GM19455 (cell line): Measurements from ENCODE around the gene MSLN.
"Not testable (repeated sequence)": the region's sequence is repeated elsewhere in the genome, so short reads cannot be mapped to it uniquely, and the experiment has no call there.

Experiments used
- ATAC-seq: cut with Tn5 transposase; IDR thresholded peaks from one replicate; pipeline ENCODE4 v1.9.1; 2021; ENCODE audit not compliant: unreplicated experiment

MSLN gene

GRCh38 chr16:734208-734980, 26.1 kb upstream of the MSLN start:
- ATAC-seq = no peak

DNA sequence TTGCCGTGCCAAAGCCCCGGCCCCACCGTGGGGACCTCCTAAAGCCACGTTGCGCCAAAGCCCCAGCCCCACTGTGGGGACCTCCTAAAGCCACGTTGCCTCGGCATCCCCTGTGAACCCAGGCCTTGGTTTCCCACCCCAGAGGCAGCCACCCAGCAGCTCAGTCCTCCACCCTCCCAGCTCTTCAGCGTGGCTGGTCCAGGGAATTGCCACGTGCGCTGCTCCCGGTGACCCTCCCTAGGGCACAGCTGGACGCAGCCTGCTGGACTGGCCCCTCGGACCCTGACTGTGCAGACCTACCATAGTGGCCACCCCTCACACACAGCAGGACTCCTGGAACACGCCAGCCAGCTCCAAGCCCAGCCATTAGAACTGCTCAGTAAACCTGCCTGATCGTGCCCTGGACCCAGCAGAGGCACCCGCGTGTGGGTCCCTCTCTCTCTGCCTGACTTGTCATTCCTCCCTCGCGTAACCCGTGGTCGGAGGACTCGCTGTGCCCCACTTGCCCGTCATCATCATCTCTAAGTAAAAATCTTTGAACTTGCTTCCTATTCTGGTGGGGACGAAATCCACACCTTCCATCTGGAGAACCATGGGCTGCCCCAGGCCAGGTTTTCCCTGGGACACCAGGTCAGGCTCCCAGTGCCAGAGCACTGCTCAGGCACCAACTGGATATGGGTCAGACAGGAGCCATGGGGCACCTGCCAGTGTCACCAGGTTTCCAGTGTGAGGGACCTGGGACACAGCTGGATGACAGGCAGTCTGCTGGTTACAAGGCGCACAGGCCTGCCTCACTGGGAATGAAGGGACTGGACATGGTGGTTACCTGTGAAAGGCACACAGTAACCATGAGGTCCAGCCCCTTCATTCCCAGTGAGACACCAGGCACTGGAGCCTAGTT, 25.3 kb upstream of the MSLN start:
- ATAC-seq = no peak

DNA sequence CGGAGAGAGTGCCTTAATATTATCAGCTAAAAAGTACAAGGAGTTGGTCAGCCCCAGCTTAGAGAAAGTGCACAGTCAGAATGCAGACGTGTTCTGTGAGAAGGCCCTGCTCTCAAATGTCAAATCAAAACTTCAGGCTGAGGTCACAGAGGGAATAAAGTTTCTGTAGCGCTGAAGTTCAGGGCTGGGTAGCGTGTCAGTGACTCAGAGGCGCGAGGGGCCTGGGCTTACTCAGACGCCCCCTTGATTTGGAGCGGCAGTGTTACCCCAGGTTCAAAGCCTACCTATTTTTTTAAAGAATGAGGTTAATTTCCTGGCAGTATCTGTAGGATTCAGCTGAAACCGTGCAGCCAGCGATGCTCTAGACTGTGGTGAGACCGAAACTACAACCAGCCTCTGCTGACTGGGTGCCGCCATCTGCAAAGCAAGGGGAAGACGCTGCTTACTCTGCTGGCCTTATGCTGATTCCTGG, 24.5 kb upstream of the MSLN start:
- ATAC-seq = no peak

DNA sequence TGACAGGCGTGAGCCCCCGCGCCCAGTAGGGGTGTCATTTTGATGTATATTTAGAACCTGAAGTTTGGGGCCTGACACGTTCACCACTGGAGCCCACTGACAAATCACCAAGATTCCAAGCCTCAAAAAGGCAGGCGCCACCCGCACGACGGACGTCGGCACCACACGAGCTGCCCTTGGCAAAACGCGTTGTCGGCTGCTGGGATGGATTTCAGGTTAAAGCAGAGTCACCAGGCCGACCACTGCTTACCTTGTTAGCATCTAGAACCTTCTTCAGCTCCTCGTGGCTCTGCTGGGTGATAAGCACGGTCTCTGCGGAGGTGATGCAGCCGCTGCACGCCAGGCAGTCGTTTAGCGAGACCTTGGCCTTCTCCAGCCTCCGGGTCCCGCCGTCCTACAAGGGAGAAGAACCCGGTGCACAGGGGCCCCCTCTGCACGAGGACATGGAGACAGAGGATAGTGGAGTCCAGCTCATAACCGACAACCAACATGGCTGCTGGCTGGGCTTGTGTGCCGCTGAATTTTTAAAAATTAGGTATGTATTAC, 23.5 kb upstream of the MSLN start:
- no peak for ATAC-seq

DNA sequence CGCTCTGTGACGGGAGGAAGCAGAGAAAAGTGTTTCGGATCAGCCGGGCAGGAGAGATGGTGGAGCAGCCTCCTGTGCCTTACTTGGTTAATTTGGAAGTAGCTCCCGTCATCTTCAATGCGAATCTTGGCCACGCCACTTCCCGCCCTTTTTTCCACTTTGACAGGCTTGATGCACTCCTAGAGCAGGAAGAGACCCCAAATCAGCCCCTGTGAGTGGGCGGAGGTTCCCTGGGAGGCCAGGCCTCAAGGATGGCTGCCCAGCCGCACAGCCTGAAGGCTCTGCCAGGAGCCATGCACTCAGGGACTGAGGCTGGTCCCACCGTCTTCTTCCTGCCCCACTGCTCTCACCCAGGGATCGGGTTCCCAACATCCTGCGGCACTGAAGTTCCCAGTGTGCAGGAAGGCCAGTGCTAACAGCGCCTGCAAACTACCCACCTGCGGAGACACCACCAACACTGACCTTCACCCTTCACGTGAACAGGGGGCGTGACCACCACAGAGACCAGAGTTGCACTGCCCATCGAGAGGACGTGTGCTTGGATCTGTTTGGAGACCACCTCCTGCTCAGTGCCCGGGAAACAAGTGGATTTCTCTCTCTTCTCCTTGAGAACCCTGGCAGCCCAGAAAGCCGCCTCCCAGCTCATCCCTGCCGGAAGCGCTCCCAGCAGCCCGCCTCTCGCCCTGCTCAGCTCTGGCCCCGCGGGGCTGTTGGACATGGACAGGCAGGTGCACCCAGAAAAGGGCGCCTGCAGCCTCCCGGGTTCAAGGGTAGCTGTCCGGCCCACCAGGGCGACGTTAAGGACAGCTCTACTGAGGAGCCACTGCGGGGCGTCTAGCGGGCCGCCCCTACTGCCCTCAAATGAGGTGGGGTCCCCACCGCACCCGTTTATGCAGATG, 20.7 kb upstream of the MSLN start:
- no peak for ATAC-seq

- ATAC-seq = peak; percentile 21
Observed at GRCh38 chr16:740459-740763, 20.1 kb upstream of the MSLN start.

- ATAC-seq = peak; percentile 63
Observed at GRCh38 chr16:740764-741505, 19.6 kb upstream of the MSLN start, which contains the start of gene CIAO3. Gene CIAO3 (minus strand): TSS chr16:740997. CDS start chr16:740985, 12 bp downstream.

DNA sequence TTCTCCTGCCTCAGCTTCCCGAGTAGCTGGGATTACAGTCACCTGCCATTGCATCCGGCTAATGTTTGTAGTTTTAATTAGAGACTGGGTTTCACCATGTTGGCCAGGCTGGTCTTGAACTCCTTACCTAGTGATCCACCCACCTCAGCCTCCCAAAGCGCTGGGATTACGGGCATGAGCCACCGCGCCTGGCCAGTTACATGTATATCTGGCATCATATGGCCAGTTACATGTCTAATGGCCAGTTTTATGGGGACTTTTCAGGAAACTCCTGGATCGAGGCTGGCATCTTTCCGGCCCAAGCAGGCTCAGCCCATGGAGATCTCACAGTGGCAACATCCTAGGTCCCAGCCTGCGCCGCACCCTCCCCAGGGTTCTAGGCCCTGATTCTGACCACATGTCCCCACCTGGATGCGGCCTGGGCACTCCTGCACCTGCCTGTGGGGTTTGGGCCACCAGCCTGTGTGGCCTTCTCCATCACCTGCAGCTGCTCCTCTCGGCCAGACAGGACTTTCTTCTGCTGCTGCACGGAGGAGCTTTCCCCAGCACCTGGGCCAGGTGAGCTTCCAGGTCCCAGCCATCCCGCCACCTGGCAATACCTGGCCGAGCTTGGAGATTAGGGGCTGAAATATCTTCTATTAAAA, 18.4 kb upstream of the MSLN start:
- ATAC-seq = no peak

- not testable (repeated sequence) for ATAC-seq
Observed at GRCh38 chr16:742894-743293, 17.6 kb upstream of the MSLN start.

DNA sequence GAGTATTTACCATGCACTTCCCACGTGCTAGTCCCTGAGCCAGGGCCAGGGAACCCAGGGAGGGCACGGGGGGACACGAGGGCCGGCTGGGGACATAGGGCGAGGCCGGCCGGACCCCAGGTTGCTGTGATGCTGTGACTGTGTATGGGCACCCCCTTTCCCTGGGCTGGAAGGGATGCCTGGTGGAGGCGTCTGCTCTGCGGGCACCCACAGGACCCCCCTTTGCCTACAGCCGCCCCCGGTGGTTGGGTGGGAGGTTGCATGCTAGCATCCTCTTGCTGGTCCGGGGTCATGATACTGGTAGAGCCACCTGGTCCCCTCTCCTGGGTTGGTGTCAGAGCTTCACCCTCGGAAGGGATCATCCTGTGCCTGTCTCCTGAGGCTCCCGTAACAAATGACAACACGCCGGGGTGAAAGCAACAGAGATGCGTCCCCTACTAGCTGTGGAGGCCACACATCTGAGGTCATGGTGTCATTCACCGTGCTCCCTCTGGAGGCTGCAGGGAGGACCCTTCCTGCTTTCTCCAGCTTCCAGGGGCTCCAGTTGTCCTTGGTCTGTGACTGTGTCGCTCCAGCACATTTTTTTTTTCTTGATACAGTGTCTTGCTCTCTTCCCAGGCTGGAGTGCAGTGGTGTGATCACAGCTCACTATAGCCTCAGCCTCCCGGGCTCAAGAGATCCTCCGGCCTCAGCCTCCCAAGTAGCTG, 16.6 kb upstream of the MSLN start:
- no peak for ATAC-seq

DNA sequence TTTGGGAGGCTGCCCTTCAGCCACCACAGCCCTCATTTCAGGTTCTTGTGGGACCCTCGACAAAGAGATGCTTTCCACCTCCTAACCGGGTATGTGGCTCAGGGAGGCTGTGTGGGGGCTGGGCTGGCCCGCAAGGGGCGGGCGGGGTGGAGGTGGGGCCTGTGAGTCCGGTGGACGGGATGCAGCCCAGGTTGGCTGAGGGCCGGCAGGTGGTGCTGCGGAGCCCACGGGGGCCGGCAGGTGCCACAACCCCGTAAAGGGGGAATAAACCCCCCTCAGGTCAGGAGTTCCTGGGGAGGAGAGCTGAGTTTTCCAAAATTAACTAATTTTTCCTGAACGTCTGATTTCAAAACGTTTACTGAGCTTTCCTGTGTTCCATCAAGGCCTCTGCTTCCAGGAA, 14.8 kb upstream of the MSLN start:
- ATAC-seq = no peak

- ATAC-seq = no peak
Observed at GRCh38 chr16:746637-747036, 13.9 kb upstream of the MSLN start.

- ATAC-seq = no peak
Observed at GRCh38 chr16:747978-748746, 12.4 kb upstream of the MSLN start.

GRCh38 chr16:749010-749409, 11.5 kb upstream of the MSLN start:
- no peak for ATAC-seq

DNA sequence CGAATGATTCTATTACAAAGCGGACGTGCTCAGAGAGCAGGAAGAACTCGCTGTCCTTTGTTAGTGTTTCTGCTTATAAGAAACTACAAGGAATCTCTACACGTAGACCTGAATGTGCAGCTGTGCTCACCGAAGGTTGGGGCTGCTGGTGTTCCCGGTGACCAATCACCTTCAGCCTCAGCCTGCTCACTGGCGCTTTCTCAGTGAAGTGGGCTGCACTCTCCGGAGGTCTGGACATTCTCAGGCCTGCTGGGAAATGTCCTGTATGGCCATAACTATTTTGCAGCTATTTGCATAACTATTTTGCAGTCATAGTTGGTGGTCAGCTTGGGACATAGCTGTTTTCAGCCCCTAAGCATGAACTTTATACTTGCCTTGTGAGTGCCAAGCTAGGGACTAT, 10.0 kb upstream of the MSLN start:
- ATAC-seq = no peak

GRCh38 chr16:751152-752006, 9.2 kb upstream of the MSLN start:
- no peak for ATAC-seq

GRCh38 chr16:752007-752312, 8.6 kb upstream of the MSLN start:
- ATAC-seq = no peak
